ENCODE measurements around the gene DNM1.
"Not testable (repeated sequence)": the region's sequence is repeated elsewhere in the genome, so short reads cannot be mapped to it uniquely, and the experiment has no call there.

Gene DNM1

DNA sequence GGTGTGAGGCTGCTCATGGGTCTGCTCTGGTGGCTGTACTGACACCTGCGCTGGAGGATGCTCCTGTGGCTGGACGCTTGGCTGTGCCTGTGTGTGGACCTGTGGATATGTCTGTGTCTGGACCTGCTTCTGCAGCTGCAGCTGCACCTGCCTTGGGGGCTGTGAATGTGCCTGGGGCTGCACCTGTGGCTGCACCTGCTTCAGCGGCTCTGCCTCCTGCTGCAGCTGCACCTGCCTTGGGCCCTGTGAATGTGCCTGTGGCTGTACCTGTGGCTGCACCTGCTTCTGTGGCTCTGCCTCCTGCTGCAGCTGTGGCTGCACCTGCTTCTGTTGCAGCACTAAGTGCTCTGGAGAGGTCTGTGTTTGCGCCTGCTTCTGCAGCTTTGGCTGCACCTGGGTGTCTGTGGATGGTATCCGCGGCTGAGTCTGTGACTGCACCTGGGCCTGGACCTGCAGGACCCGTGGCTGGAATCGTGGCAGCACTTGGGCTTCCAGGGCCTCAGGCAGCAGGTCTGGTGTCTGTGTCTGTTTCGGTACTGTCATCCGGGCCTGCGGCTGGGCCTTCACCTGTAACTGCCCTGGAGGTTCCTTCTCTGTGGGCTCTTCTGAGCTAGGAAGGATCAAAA, 24.3 kb upstream of the DNM1 start:
- no peak for DNase-seq (ENCODE audit: low read depth)

DNA sequence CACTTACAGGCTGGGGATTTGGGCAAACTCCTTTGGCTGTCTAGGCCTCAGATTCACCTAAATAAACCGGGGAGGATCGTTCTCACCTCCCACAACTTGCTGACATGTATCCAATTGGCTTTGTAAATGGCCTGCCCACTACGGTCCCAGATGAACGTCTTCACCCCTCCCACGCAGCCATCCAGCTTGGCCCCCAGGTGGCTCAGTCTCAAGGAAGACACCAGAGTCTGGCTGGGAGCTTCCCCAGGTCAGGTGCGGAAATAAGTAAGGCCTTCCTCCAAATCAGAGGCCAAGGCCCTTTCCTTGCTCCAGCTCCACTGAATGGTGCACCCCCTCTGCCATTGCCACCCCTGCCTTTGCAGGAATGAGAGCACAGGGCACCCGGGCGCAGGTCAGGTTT, 23.2 kb upstream of the DNM1 start:
- no peak for DNase-seq (ENCODE audit: low read depth)

DNA sequence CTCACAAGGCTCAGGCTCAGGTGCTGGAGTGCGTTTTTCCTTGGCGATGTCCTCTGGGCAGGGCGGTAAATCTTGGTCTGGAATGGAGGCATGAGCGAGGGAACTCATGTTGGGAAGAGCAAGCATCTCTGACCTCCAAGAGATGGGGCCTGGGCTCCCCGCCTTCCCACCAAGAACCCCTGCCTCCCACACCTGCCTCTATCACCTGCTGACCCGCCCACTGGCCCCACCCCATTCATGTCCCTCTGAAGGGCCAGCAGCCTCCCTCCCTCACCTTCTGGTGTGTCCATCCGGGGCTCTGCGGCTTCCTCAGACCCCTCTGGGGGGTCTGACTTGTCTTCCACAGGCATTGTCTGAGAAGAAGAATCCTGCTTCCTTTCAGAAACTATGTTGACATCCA, 22.7 kb upstream of the DNM1 start:
- no peak for DNase-seq (ENCODE audit: low read depth)

DNA sequence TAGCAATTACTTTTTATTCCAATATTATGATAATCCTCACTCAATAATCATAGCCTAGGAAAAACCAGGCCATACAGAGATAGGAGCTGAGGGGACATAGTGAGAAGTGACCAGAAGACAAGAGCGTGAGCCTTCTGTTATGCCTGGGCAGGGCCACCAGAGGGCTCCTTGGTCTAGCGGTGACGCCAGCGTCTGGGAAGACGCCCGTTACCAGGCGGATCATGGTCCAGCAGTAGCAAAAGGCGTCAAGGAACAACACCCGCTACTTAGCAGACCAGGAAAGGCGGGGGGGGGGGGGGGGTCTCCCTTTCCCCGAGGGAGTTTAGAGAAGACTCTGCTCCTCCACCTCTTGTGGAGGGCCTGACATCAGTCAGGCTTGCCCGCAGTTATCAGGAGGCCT, 21.7 kb upstream of the DNM1 start:
- DNase-seq (ENCODE audit: low read depth): not testable (repeated sequence)

DNA sequence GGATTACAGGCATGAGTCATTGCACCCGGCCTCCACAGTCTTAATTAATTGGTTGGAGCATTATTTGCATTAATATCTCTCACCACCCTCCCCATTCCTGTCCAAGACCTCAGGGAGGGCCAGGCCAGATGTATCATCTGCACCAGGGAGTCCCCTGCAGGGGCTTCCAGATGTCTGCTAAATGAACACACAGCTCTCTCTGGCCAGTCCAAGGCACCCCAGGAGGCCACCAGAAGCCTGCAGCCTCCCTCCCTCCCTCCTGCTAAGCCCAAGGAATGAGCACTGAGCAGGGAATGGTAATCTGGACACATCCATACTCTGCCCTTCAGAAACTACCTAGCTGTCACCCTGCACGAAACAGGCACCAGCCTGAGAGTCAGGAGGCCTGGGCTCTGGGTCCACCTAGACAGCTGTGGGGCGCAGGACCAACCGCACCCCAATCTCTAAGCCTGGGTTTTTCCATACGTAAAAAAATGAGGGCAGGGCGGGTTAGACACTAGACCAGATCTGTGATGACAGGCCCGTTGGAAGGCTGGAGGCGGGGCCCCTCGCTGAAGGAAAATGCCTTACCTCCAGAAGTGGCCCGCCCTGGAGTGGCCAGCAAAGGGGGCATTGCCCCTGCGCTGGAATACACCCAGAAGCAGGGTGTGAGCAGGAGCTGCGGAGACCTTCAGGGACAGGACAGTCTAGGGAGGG, 20.1 kb upstream of the DNM1 start:
- no peak for DNase-seq (ENCODE audit: low read depth)

DNA sequence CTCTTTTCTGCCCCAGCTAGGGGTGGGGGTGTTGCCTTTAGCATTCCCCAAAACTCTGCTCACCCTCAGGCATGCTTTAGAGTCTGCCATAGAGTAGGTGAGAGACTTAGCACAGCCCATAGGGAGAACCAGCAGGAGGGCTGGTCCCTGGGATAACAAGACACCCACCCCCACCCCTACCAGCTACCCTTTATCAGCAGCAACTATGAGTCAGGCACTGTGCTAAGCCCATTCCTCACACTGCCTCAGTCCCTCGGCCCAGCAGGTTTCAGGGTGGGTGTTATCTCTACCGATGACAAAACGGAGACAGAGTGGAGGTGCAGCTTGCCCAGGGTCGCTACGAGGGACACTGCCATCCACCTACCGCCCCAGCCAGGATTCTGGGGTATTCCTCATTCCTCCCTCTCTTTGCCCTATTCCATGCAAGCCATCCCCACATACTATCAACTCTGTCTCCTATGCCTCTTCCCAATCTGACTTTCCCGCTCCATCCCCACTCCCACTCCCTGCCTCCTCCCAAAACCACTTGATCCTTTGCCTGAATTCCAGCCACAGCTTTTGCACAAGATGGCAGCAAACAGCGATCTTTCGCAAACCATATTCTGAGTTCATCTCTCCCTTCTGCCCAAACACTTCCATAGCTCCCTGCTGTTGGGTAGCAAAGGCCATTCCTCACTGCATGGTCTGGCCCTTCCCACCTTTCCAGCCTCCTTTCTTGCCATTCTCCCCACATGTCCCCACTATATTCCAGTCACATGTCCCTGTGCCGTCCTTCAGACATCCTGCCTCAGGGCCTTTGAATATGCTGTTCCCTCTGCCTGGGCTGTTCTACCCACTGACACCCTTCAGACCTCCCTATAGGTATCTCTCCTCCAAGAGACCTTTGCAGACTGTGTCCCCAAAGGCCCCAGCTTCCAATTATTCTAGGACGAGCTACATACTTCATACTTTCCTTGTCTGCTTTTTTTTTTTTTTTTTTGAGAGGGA, 16.9 kb upstream of the DNM1 start:
- no peak for DNase-seq (ENCODE audit: low read depth)

DNA sequence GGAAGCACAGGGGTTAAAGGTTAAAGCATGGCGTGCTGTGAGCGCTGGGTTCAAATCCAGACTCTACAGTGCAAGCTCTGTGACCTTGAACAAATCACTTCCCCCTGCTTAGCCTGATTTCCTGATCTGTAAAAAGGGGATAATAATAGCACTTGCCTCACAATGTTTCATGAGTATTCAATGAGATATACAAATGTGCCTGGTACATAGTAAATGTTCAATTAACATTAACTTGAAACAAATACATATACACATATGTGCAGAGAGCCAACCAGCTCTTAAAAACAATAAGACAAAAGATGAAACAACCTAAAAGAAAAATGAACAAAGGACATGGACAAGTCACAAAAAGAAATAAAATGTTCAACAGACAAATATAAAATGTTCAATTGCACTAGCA, 15.8 kb upstream of the DNM1 start:
- no peak for DNase-seq (ENCODE audit: low read depth)

DNA sequence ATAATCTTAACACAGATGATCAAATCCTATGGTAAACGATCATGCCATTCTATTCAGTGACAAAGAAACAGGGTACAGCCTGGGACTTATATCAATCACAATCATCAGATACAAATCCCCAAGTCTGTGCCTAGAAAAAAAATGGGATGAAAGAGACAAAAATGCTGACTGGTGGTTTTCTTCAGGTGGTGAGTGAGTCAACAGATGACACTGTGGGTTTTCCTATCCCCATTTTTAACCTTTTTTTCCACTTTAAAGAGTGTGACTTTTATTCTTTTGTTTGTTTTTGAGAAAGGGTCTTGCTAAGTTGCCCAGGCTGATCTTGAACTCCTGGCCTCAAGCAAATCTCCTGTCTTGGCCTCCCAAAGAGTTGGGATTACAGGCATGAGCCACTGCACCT, 15.0 kb upstream of the DNM1 start:
- no peak for DNase-seq (ENCODE audit: low read depth)

DNA sequence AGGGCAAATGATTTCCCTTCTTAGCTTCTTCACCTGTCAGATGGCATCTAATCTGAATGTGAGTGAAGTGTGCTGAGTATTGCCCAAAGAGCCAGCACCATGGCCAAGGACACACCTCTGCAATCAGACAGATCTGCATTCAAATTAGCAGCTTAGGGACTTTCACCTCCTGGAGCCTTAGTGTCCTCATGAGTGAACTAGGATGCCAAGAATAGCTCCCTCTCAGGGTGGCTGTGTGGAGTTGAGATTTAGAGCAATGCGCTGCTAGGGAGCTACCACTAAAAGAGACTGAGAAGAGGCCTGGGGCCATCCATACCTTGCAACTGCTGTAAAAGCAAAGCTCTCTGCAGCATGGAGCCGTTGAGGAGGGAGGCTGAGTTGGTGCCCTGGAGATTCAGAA, 13.2 kb upstream of the DNM1 start:
- no peak for DNase-seq (ENCODE audit: low read depth)

DNA sequence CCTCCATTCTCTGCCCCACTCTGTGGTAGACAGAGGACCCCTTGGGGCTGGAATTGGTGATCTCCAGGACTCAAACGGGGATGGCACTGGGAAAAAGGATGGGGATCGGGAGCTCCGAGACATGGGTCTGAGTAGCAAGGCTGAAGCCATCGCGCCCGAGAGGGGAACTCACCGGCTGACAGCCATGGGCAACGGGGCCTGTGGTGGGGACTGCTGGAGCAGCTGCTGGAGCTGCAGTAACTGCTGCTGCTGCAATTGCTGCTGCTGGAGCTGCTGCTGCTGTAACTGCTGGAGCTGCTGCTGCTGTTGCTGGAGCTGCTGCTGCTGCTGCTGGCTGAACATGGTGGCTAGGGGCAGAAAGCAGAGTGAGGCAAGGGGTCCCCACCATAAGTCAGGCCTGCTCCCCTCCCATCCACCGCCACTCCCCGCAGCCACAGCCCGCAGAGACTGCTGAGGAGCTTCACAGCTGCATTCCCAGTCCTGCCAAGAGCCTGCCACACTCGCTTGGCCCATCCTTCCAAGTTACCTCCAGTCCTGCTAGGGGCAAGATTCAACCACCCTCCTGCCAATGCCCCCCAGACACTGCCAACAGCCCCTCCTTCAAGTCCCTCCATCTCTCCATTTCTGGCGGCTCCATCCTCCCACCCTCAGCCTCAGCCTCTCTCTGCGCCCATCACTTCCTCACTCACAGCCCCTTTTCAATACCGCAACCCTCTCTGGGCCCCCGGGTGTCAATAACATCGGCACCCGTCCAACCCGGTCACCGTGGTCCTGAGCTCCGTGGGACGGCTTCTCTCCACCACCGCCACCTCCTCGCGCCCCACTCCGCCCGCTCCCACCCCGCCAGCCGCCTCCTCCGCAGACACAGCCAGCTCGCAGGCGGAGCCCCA, 12.4 kb upstream of the DNM1 start:
- DNase-seq (ENCODE audit: low read depth): no peak

DNA sequence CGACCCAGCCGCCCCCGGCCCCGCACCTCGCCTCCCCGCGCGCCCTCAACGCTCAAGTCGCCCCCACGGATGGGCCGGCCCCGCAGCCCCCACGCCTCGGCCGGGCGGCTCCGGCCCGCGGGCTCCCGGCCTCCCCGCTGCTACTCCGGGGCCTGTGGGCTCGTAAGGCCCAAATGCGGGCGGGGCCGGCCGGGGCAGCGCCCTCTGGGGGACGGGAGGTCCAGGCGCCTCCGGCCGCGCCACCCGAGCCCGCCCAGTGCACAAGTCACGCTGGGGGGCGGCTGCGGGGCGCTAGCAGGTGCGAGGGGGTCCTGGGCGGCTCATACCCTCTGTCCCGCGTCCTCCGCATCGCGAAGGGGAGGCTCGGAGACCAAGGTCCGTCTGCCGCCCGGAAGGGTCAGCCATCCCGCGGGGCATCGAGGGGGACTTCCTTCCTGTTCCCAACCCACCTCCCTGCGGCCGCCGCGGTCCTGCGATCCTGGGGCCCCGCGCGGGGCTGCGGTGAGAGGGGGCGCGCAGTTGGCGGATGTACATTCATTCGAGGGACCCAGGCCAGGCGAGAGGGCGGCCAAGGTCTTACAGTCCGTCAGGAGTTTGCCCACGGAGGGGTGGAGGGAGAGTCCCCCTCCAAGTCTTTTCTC, 11.7 kb upstream of the DNM1 start, which contains the start of gene CIZ1:
Gene CIZ1, minus strand, starts transcription at position 167 of the 641 bp plus-strand sequence. CDS start 715 bp downstream, outside the sequence.
- DNase-seq (ENCODE audit: low read depth): no peak

DNA sequence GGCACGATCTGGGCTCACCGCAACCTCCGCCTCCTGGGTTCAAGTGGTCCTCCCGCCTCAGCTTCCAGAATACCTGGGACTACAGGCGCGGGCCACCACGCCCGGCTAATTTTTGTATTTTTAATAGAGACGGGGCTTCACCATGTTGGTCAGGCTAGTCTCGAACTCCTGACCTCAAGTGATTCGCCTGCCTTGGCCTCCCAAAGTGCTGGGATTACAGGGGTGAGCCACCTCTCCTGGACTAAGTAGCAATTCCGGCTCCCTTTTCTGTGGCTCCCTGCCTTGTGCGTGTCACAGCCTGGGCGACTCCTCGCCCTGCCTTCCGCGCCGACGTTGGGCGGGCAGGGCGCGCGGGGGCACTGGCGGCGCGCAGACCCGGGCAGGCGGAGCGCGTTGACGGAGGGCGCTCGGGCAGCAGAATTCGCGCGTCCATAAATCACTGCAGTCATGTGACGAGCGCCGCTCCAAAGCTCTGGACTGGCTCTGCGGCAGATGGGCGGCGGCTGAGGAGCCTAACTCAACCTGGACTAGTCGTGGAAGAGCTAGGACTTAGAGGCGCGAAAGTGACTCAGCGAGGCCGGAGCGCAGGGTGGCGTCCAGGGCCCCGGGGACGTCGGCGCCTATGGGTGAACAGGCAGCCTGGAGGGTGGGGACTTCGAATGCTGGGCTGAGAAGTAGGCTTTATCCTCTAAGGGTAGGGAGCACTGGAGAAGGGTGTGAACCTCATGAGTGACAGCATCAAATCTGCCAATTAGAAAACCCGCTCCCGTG, 10.4 kb upstream of the DNM1 start:
- no peak for DNase-seq (ENCODE audit: low read depth)

DNA sequence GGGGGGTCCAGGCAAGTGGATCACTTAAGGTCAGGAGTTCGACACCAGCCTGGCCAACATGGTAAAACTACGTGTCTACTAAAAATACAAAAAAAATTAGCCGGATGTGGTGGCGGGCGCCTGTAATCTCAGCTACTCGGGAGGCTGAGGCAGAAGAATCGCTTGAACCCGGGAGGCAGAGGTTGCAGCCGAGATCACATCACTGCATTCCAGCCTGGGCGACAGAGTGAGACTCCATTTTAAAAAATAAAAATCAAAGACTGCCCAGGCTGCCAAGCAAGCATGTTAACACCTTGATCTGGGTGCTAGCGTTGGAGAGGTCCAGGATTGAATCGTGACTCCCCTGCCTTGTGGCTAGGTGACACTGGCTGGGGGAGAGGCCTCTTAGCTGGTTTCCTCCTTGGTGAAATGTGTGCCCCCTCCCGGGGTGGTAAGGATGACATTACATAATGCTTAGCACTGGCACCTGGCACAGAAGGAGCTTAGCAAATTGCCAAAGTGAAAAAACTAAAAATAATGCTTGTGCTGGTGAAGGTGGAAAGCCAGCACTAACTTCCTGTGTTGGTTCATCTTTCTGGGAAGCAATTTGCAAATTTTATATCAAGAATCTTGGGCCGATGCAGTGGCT, 9.6 kb upstream of the DNM1 start:
- DNase-seq (ENCODE audit: low read depth): no peak

DNA sequence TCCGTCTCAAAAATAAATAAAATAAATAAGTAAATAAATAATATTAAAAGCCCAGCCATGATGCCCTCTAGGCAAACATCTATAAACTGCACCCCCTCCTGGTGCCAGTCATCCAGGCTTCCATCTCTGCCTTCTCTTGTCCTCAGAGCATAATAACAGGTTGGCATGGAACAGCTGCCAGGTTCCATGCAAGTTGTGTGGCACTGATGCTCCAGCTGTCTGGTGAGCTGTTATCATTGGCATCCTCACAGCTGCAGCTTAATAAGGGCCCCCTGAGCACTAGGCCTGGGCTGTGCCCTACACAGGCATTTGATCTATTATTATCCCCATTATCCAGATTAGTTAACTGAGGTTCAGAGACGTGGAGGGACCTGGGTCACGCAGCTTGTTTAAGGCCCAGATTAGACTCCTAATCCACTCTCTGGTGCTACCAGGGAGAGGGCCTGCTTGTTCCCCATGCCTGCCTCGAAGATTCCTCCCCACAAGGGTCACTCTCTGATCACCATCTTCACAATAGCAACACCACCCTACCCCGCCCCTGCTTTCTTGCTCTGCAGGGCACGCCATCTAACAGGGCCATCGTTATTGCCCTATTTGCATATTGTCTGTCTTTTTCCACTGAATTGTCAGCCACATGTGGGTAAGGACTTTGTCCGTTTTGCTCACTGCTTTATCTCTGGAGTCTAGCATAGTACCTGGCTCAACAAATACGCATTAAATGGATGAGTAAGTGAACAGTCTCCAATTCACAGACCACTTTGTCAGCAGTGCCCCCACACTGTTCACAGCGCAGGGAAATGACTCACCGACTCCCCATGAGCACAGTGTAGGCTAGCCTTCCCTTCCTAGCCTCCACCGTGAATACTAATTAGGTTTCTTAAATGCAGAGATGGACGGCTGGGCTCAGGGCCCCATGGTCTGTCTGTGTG, 1.5 kb upstream of the DNM1 start:
- DNase-seq (ENCODE audit: low read depth): no peak

DNA sequence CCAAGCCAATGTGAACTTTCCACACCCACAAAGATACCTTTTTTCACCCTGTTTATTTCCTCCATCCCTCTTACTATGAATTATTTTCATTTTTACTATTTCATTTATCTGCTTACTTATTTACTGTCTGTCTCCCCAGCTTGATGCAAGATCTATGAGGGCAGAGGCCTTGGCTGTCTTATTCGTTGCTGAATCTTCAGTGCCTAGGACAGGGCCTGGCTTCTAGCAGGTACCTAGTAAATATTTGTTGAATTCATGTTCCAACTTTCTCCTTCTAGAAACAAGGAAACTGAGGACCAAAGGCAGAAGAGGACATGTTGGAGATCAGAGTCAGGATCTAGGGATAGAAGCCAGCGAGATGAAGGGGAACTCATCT, 543 bp upstream of the DNM1 start:
- no peak for DNase-seq (ENCODE audit: low read depth)

DNA sequence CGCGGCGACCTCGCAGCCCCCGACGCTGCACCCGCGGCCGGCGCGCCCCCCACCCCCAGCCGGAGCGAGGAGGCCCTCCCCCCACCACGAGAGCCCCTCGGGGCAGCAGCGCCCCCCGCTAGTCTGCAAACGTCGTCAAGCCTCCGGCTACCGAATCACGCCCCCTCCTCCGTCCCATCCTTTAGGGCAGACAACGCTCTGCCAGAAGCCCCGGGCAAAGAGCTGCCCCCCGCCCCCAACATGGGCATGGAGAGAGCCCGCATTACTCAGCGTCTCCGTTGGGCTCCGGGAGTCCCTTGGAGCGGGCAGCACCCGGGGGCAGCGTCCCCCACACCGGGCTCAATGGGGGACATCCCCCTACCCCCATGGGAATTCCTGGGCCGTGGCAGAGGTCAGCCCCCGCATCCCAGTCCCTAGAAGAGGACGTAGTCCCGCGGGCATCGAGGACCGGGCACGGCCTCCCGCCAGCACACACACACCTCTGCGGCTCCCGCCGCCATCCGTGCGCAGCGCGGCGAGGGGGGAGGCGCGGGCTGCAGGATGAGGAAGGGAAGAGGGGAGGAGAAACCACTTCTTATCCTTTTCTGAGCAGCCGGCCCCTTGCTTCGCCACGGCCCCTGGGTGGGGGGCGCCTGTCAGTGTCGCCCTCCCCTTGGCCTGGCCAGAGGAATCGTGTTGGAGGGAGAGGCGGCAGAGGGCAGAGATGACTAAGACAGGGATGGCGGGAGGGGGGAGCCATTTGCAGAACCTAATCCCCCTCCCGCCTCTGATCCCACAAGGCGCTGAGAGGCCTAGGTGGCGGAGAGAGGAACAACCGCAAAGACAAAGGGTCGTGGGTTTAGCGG, 750 bp downstream of the DNM1 start:
- DNase-seq (ENCODE audit: low read depth): no peak

DNA sequence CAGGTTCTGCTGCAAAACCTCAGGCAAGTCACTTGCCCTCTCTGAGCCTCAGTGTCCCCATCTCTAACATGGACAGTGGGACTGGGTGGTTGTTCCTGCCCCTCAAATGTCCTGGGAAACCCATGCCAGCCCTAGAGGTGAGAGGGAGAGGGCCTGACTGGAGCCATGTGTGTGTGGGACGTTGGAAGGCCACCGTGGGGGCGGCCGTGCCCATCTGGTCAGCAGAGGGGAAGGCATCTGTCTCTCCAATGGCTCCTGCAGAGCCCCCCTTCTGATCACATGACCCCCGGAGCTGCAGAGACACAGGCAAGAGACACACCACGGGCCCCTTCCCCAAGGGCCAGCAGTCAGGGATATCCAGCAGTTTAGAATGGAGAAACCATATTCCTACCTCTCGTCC, 1.7 kb downstream of the DNM1 start:
- no peak for DNase-seq (ENCODE audit: low read depth)

Measured in non-pigmented ciliary epithelial cell (primary cell).